ENCODE data around the gene PHLDA2. TPM values are rescaled to one million over a fixed set of nuclear protein-coding genes. Genes with fewer than 3 reads are reported as not detected.
A peak's percentile ranks its signal among the peaks of the same experiment; 100 is the strongest.

Gene PHLDA2
- total and polyA plus RNA-seq, 4 donors = 0.60 to 49.2 (median 23.0) TPM

DNA sequence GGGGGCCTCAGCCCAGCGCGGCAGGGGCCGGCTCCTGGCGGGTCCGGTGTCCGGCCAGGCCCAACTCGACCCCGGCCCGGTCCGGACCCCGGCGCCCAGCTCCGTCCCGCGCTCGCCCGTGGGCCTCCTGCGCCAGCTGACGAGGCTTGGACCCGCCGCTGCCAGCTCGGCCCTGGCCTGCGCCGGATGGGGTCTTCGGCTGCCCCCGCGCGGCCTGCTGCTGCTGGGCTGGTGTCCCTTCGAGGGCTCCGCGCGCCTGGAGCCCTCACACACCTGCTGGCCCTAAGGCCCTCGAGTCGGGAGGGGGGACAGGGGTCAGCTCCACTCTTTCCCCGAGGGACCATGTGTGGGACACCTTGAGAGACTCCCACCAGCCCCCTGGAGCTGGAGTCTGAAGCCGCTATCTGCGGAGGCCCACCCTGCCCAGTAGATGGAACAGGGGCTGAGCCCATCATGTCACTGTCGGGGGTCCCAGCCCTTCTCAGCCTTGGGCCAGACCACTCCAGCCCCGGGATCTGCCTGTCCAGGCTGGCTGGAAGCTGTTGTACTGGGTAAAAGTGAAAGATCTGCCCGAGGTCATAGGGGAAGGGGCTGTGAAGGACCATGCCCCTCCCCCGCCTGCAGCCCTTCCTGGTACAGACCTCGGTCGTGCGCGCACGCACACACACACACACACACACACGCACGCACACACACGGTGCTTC lies 42.9 kb downstream of the PHLDA2 start:
- peak; percentile 84 to 88 (median 85) for DNase-seq
- no peaks in the 10 kb centered on the region for H3K27me3 ChIP-seq (ENCODE audit: control insufficient read depth in 3 of 3, insufficient read depth in 3 of 3, low read length in 2 of 3)
- 13 to 21% methylated on average over 43 to 49 of the region's 49 CpGs for WGBS, 2 donors
- H3K9ac ChIP-seq (ENCODE audit: insufficient read depth in 1 of 2, low read length in 2 of 2) = peak overlapping the region in 1 of 2 donors; percentile 37
- peak overlapping the region in 1 of 2 donors; percentile 67 for H3K27ac ChIP-seq (ENCODE audit: low read depth in 1 of 2, low read length in 1 of 2)
- no peak for ATAC-seq (ENCODE audit: insufficient read depth, low FRiP score)
- no peaks in the 10 kb centered on the region for H3K9me3 ChIP-seq (ENCODE audit: control insufficient read depth in 4 of 4, insufficient read depth in 3 of 4, low read length in 3 of 4)
- H3K36me3 ChIP-seq (ENCODE audit: control insufficient read depth in 4 of 4, insufficient read depth in 4 of 4, low read length in 4 of 4) = peaks cover 0 to 8% (median 1%) of the 10 kb centered on the region in 4 donors
- no peak for TF ChIP-seq CTCF (IDR thresholded peaks at IDR 0.05; ENCODE audit: control extremely low read depth, extremely low read depth)
- peak overlapping the region; percentile 5 for H3K4me3 ChIP-seq
- peaks cover 0 to 44% (median 13%) of the 10 kb centered on the region in 5 donors for H3K4me1 ChIP-seq (ENCODE audit: control insufficient read depth in 5 of 5, insufficient read depth in 5 of 5, low read length in 5 of 5)

DNA sequence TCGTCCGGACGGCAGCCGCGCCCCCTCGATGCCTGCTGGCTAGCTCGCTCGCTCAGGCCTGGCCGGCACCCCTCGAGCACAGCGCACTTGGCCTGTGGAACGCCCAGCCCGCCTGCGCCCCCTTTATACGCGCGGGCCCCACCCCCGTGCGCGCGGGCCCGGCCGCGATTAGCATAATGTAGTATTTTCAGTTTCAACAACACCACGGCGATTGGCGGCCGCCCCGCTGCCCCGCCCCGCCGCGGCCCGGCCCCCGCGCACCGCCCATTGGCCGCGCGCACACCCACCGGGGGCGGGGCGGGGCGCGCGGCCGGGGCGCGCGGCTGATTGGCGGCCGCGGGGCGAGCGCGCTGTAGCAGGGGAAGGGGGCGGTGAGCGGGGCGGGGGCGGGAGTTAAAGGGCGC lies 43.5 kb downstream of the PHLDA2 start, which contains the start of gene CDKN1C:
Gene CDKN1C (minus strand): TSS at position 98 of the 404 bp plus-strand sequence. CDS start 319 bp downstream, outside the sequence.
- no peak for TF ChIP-seq CTCF (IDR thresholded peaks at IDR 0.05; ENCODE audit: control extremely low read depth, extremely low read depth)
- no peaks in the 10 kb centered on the region for H3K27me3 ChIP-seq (ENCODE audit: control insufficient read depth in 3 of 3, insufficient read depth in 3 of 3, low read length in 2 of 3)
- peak within 1 kb of the TSS in 1 of 2 donors; percentile 37 for H3K9ac ChIP-seq (ENCODE audit: insufficient read depth in 1 of 2, low read length in 2 of 2)
- peak; percentile 80 for ATAC-seq (ENCODE audit: insufficient read depth, low FRiP score)
- H3K9me3 ChIP-seq (ENCODE audit: control insufficient read depth in 4 of 4, insufficient read depth in 3 of 4, low read length in 3 of 4) = no peaks in the 10 kb centered on the region
- H3K27ac ChIP-seq (ENCODE audit: low read depth in 1 of 2, low read length in 1 of 2) = peak within 1 kb of the TSS; percentile 81 to 82
- peak within 1 kb of the TSS; percentile 65 for H3K4me3 ChIP-seq
- H3K36me3 ChIP-seq (ENCODE audit: control insufficient read depth in 4 of 4, insufficient read depth in 4 of 4, low read length in 4 of 4) = peaks cover 0 to 8% (median 1%) of the 10 kb centered on the region in 4 donors
- peak; percentile 96 to 97 (median 96) for DNase-seq
- WGBS, 2 donors = 0% methylated on average over 34 to 60 of the region's 61 CpGs
- H3K4me1 ChIP-seq (ENCODE audit: control insufficient read depth in 5 of 5, insufficient read depth in 5 of 5, low read length in 5 of 5) = peaks cover 0 to 44% (median 11%) of the 10 kb centered on the region in 5 donors

DNA sequence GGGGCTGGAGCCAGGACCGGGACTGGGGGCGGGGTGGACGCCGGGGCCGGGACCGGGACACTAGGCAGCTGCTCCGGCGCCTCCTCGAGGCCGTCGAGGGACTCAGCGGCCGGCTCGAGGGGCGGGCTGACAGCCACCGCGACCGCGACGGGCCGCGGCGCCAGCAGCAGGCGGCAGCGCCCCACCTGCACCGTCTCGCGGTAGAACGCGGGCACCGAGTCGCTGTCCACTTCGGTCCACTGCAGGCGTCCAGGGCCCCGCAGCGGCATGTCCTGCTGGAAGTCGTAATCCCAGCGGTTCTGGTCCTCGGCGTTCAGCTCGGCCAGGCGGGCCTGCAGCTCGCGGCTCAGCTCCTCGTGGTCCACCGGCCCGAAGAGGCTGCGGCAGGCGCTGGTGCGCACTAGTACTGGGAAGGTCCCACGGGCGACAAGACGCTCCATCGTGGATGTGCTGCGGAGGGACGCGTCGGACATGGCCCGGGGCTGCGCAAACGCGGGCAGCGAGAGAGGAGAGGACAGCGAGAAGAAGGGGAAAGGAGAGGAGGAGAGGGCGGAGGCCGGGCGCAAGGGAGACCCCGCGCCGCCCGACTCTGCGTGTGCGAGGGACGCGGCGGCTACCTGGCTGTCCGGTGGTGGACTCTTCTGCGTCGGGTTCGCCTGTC lies 44.1 kb downstream of the PHLDA2 start:
- TF ChIP-seq CTCF (IDR thresholded peaks at IDR 0.05; ENCODE audit: control extremely low read depth, extremely low read depth) = no peak
- Histone ChIP-seq H3K4me3 (peak overlapping the region; percentile 63), H3K27ac (ENCODE audit: low read depth in 1 of 2, low read length in 1 of 2) (peak overlapping the region; percentile 54 to 82), H3K9ac (ENCODE audit: insufficient read depth in 1 of 2, low read length in 2 of 2) (peak overlapping the region in 1 of 2 donors; percentile 37), H3K4me1 (ENCODE audit: control insufficient read depth in 5 of 5, insufficient read depth in 5 of 5, low read length in 5 of 5) (peaks cover 0 to 48% (median 11%) of the 10 kb centered on the region in 5 donors), H3K9me3 (ENCODE audit: control insufficient read depth in 4 of 4, insufficient read depth in 3 of 4, low read length in 3 of 4) (no peaks in the 10 kb centered on the region), H3K27me3 (ENCODE audit: control insufficient read depth in 3 of 3, insufficient read depth in 3 of 3, low read length in 2 of 3) (no peaks in the 10 kb centered on the region), H3K36me3 (ENCODE audit: control insufficient read depth in 4 of 4, insufficient read depth in 4 of 4, low read length in 4 of 4) (peaks cover 0 to 8% (median 1%) of the 10 kb centered on the region in 4 donors)
- ATAC-seq (ENCODE audit: insufficient read depth, low FRiP score) (peak; percentile 20), DNase-seq (peak; percentile 70 to 82 (median 75))
- WGBS, 2 donors = 0 to 1% methylated on average over 49 to 80 of the region's 80 CpGs

Data from lung (tissue), 12 donors.